GDM1 (cell line): ENCODE results near the gene NADK2.
"Not testable (repeated sequence)": the region's sequence is repeated elsewhere in the genome, so short reads cannot be mapped to it uniquely, and the experiment has no call there.

Source experiments
- DNase-seq: peaks from one replicate; lab custom pipeline; 2025; lab: John Stamatoyannopoulos, UW

The NADK2 gene

DNA sequence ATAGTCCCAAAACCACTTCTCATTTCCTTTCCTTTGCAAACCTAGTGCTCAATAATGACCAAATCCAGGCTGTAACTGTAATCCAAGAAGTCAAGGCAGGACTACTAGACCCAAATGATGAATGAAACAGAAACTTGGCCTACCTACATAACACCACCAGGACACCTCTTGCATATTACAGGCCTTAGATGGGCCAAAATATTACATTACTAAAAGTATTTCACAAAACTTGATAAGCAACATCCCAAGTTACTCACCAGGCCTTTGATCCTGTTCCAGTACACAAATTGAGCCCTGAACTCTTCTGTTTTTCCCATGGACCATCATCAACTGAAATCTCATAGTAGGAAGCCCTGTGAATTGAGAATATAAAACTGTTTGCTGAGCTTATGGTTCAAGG is 34.8 kb downstream of the NADK2 start:
- no peak for DNase-seq

DNA sequence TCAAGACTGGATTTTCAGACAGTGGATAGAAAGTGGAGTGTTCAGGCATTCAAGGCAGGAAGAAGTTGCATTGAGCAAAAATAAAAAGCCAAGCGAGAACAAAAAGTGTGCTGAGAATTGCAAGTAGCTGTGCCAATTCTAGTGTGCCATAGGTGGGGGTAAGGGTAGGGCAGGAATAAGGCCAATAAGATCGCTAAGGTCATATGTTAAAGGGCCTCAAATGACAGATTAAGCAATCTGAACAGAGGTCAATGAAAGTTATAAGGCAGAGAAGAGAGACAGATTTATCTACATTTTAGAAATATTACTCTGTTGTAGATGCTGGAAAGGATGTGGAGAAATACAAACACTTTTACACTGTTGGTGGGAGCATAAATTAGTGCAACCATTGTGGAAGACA is 36.4 kb downstream of the NADK2 start:
- DNase-seq = no peak

DNA sequence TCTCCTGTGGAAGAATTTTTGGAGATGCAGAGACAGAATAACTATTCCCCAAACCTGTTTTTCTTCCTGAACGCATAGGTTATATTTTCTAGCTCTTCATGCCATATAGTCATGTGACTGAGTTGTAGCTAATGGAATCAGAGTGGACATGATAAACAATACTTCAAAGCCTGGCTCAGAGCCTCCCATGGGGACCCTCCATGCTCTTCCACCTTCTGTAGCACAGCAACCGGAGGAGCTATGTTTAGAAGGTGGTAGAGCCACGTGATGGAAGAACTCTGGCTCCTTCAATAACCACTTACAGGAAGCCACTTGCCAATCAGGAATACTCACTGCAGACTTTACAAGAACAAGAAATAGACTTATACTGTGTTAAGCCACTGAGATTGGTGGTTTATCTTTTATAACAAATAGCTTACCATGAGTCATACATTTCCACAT is 39.2 kb downstream of the NADK2 start:
- DNase-seq = no peak

DNA sequence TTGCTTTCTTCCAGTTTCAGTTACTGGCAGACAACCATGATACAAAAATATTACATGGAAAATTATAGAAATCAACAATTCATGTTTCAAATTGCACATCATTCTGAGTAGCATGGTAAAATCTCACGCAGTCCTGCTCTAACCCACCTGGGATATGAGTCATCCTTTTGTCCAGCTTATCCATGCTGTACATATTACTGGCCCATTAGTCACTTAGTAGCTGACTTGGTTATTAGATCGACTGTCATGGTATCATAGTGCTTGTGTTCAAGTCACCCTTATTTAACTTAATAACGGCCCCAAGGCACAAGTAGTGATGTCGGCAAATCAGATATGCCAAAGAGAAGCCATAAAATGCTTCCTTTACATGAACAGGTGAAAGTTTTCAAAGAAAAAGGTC is 41.2 kb downstream of the NADK2 start:
- no peak for DNase-seq

DNA sequence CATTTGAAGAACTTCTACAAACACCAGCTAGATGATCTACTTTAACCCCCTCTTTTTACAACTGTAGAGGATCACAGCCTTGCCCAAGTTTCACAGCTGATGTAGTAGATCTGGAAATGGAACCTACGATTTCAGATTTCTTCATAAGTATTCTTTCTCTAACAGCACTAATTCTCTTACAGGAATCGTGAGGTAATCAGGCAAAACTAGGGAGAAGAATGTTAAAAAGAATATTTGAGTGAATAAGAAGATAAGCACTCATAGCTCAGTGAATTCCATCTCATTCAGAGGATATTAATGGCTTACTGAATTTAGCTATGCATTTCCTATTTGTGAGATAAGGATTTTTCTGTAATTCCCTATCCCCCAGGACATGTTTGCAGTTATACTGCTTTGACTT is 42.1 kb downstream of the NADK2 start:
- DNase-seq = no peak

DNA sequence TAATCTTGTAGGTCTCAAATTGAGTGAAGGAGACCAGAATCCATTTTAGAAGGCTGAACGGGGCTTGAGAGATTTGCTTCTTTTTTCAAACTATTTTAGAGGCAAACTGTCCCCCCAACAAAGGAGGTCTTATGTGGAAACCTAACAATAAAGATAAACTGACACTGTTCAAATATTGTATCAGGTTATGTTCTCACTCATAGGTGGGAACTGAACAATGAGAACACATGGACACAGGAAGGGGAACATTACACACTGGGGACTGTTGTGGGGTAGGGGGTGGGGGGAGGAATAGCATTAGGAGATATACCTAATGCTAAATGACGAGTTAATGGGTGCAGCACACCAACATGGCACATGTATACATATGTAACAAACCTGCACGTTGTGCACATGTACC is 42.9 kb downstream of the NADK2 start:
- not testable (repeated sequence) for DNase-seq

DNA sequence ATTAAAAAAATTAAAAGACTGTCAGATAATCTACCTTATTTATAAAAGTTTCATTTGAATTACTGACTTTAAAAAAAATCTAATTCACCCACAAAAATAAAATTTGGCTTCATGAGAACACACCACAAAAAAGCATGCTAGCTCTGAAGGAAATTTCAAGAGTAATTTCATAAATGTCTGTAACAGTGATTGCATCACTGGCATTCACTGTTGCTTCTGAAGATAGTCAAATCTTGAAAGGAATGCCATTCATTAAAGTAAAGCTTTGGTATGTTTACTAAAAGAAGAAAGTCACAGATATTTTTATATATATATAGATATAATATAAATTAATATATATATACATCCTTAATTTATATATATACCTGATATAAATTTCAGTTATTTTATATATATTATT is 43.4 kb downstream of the NADK2 start:
- DNase-seq = no peak

DNA sequence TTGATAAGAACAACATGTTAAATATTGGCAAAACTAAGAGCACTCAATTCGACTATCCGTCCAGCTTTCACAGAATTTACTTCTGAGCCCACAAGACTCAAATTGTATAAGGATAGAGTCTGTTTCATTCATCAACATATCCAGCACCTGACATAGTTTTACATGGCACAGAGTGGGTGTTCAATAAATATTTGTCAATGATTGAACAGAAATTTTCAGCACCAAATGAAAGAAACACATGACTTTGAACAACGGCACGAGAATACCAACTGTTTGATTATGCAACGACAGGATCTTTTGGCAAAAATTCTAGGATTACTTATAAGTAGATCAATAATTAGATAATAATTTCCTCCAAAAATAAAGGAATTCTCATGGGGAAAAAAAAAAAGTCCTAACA is 48.0 kb downstream of the NADK2 start:
- no peak for DNase-seq

DNA sequence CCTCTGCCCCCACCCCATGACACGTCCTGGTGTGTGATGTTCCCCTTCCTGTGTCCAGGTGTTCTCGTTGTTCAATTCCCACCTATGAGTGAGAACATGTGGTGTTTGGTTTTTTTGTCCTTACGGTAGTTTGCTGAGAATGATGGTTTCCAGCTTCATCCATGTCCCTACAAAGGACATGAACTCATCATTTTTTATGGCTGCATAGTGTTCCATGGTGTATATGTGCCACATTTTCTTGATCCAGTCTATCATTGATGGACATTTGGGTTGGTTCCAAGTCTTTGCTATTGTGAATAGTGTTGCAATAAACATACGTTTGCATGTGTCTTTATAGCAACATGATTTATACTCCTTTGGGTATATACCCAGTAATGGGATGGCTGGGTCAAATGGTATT is 57.3 kb downstream of the NADK2 start:
- DNase-seq = not testable (repeated sequence)

DNA sequence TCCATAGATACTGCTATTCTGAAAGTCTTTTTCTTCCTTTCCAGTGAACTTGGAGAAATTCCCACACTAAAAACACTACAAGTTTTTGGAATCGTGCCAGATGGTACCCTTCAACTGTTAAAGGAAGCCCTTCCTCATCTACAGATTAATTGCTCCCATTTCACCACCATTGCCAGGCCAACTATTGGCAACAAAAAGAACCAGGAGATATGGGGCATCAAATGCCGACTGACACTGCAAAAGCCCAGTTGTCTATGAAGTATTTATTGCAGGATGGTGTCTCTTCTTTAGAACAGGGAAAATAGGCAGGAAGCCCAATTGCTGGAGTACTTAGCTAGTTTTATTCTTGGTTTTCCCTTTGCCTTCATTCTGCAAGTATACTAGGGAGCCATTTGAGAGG is 60.0 kb downstream of the NADK2 start:
- DNase-seq = no peak

DNA sequence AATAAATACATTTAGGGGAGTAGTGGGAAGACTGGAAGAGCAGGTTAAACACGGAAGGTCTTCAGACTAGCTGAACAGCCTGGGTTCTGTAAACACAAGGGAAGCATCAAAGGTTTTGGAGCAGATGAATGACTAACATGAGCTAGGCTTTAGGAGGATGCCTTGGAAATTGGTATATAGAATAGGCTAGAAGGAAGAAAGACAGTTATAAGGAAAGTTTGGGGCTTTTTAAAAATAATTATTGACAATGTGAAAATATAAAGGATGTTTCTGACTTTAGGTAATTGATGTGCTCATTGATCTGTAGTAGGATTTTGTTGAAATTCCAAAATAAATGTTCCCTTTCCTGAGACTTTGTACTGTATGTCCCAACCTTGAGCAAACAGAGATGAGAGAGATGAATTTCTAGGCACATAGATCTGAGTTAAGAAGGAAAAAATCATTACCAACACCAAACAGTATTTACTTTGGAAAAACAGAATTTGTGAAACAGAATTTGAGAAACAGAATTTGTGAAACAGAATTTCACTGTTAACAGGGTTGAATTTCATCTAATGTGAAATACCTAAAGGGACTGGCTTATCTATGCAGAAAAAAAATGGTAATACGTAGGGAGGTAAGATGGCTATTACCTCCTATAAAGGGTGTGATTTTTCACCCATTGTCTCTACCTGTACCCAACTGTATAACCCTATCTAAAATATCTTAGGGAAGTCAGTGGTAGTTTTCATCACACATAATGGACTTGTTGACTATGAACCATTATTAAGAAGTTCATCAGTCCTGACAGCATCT is 61.0 kb downstream of the NADK2 start:
- no peak for DNase-seq

DNA sequence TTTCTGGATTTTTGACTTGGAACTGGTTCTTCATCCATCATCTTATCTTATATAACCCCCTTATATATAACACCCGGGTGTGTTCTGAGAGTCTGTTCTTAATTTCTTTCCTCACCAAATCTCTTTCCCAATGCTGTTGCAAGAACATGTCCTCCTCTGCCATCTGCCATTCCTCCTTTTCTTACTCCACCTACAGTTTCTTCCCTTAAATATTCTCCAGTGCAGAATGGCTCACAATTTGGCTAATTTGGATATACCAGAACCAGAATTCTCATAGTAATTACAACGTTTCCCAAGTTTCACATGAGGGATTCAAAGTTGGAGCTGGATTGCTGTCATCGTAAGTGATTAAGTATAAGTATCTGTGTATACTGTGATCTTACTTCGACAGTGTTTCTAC is 61.8 kb downstream of the NADK2 start:
- no peak for DNase-seq

DNA sequence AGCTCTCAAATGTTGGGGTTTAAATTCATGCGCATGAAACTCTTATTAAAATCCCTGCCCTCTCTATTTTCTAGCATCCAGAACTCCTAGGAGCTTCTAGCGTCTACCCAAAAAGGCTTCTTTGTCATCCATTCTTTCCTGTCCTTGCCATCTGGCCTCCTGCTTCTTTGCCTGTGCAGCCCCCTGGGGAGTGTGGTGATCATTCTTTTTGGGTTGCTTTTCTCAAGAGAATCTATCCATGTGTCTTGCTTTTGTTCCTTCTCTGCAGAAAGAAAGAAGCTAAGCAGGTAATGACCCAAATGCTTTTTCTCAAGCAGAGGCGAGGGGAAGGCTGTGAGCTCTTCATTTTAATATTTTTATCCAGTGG is 63.2 kb downstream of the NADK2 start:
- DNase-seq = no peak

DNA sequence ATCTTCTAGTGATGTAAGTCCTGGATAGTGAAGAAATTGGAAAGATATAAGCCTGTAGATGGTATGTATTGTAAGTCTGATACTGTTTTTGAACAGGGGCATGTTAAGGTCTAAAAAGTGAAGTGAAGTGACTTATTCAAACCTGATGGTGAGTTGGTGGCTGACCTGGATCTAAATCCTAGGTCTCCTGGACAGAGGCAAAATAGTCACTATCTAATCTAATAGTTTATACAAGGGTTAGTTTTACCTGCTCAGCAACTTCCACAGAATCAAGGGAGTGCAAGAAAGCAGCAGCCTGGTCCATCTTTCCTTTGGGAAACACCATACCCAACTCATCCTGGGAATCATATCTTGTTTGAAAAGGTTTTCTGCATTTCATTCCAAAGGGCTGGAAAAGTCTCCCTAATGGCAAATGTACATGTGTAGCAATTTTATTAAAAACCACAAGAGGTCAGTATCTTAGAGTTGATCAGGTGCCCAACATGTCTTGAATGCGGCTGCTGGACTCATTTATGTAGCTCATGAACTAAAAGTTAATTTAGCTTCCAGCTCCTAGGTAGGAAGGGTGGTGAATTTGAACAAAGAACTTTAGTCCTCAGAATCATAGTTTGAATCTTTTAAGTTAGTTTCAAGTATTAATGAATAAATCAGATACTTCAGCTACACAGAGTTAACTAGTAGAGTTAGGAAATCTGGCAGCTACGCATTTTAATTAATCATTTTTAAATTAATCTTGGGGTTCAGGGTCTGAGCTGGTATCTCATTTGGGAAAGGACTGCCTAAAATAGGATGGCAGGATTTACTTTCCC is 63.8 kb downstream of the NADK2 start:
- DNase-seq = no peak

DNA sequence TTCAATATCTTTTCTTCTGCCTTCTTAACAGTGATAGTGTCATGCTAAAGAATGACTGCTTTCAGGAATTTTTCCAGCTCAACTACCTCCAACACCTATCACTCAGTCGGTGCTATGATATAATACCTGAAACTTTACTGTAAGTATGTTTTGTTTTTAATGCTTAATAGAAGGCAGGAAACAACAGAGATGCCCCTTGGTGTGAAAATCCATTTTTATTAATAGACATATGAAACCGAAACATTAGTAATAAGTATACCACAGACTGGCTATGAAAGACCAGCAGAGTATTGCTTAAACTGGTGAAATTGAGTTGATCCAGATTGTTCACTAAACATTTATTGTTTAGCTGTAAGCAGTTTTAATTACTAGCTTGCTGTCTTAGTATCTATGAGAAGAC is 64.6 kb downstream of the NADK2 start:
- DNase-seq = no peak

DNA sequence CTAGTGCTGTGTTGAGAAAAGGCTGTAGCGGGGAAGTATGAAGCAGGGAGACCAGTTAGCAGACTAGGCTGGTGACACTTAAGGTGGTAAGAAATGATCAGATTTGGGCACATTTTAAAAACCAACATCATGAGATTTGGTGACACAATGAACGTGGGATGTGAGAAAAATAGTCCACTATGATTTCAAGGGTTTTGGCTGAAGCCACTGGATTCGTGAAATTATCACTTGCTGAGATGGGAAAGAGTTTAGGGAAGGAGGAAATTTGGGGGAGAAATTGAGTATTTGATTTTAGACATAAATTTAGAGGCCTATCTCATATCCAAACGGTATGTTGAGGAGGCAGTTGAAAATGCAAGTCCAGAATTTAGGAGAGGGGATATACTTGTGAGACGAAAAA is 66.7 kb downstream of the NADK2 start:
- DNase-seq = no peak

DNA sequence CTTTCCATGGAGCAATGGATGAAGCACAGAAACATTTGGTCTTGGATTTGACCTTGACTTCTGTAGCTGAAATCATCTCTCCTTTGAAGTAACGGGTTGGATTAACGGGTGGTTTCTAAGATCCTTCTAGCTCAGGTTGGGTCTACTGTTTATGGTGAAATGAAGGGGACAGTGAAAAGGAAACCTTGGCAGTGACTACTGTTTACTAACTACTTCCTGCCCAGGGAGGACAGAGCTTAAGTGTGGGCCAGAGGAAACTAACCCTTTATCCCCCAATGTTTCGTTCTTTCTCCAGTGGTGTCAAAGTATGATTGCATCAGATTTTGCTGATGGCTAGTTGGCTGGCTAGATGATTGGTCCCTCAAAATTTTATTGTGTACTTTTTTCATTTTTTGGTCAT is 67.6 kb downstream of the NADK2 start:
- no peak for DNase-seq

DNA sequence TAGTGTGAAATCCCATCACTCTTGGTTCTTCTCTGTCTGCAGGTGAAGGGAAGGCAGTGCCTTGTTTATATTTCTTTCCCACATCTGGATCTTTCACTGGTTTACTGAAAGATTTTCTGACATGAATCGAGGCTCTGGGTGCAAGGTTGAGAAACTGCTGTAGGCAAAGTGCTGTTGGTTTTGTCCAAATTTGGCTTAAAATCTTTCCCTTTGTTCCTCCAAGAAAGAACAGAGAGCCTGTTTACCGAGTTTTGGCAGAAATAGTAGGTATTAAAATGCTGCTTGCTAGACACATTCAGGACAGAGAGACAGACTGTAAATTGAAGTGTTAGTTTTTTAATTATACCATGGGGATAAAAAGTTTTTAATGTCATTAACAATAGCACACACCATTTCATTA is 68.3 kb downstream of the NADK2 start:
- no peak for DNase-seq

DNA sequence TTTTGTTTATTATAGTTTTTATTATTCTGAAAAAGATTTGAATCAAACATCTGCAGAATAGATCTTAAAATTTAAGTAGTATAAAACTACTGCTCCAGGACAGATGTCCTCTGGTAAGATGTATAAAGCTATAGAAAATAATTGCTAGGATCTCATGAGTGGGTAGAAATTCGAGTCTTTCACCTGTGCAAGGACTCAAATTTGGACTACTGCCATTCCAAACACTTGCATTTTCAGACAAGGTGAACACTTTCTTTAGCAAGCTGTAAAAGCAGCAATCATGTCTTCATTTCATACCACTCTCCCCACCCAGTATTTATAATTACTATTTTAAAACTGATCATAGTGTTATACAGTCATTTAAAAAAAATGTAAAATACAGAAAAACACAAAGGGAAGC is 69.1 kb downstream of the NADK2 start:
- no peak for DNase-seq

DNA sequence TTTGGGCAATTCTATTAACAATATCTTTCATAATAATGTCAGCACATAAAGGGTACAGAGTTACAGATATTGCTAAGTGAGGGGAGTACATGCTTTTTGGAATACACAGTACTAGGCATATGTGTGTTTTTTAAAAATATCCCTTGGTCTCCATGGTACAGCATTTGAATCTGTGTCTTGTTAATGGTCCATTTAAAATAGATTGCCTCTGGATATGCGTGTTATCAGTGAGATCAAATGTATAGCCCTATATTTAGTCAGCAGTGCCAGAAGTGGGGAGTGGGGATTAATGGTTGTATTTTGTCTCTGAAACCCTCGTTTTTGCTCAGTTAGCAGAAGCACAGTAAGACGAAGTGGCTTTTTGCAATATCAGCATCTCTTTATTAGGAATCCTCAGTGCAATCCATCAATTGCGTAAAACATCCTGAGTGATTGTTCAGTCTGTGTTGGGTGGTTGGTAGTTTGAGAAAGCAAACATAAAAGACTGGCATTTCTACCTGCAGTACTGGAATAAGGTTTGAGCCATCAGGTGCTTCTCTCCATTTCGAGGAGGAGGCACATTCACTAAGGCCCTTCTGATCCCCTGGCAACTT is 70.8 kb downstream of the NADK2 start:
- no peak for DNase-seq

DNA sequence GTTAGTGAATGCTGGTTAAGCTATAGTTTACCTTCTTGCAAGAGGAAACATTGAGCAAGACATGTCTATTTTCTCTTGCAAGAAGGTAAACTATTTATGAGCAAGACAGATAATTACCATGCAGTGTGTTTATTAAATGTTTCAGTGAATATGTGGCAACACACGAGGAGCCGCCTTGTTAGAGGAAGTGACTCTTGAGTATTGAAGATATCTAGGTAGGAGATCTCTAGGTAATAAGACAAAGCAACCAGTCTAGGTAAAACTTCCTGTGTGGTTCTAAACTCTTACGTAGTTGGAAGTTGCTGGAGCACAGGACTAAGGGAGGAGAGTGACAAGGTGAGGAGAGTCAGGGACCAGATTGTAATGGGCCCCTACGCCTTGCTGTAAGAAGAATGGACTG is 73.0 kb downstream of the NADK2 start:
- DNase-seq = no peak

DNA sequence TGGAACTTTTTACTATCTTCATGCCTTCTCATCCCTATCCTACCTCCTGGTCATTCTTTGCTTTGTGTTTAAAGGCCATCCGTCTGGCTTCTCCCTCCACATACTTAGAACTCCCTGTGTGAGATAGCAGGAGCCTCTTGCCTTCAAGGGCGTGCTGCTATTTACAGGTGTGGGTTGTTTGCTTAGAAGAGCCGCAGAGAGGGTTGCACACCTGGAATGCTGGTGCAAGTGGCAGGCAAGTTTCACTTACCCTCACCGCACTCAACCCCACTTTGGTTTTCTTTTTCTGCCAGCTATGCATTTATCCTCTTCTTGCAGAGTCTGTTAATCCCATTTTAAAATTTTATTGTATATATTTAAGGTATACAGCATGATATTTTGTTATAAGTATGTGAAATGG is 77.3 kb downstream of the NADK2 start:
- DNase-seq = no peak

DNA sequence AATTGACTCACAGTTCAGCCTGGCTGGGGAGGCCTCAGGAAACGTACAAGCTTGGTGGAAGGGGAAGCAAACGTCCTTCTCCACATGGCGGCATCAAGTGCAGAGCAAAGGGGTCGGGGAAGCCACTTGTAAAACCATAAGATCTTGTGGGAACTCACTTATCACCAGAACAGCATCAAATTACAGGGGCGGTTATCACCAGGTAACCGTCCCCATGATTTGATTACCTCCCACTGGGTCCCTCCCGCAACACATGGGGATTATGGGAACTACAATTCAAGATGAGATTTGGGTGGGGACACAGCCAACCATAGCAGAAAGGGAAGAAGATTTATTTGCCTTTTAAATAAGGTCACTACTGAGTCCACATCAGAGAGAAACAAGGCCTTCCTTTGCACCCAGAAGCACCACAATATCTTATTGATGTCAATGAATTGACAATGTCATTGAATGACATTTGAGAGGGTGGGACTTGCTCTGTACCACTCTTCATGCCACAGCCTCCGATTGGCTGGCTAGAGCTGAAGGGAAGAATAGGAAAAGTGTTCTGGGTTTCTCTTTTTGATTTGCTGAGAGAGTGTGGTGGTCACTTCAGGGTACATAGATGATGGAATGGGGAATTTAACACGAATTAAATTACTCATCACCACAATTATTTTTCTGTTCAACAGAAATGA is 78.8 kb downstream of the NADK2 start:
- no peak for DNase-seq
